Measurements from ENCODE around the gene FRG2C.
A peak's percentile ranks its signal among the peaks of the same experiment; 100 is the strongest.
"Not testable (repeated sequence)": the region's sequence is repeated elsewhere in the genome, so short reads cannot be mapped to it uniquely, and the experiment has no call there.

FRG2C gene

DNA sequence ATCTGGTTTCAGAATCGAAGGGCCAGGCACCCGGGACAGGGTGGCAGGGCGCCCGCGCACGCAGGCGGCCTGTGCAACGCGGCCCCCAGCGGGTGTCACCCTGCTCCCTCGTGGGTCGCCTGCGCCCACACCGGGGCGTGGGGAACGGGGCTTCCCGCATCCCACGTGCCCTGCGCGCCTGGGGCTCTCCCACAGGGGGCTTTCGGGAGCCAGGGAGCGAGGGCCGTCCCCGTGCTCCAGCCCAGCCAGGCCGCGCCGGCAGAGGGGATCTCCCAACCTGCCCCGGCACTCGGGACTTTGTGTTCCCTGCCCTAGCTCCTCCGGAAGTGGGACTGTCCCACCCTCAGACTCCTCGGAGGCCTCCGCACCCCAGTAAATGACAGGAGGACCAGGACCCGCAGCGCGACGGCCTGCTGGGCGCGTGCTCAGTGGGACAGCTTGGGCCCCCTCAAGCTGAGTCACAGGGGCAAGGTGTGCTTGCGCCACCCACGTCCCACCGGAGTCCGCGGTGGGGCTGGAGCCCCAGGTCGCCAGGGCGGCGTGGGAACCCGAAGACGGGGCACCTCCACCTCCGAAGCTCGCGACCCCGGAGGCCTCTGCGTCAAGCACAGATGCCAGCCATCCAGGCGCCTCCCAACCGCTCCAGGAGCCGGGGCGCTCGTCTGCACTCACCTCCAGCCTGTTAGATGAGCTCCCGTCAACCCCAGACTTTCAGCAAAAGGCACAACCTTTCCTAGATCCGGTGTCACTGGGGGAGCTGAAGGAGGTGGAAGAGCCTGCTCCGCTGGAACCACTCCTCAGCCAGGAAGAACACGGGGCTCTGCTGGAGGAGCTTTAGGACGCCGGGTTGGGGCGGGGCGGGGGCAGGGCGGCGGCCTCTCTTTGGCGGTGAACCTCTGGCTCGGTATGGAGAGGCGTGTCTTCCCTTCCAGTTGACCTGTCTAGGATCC lies 5.5 kb downstream of the FRG2C start:
- peaks cover 21% of the 10 kb centered on the region; the same call in 1 of the 2 replicates for H3K27me3 ChIP-seq (ENCODE audit: insufficient read depth, low read length)
- not testable (repeated sequence) for H3K36me3 ChIP-seq (ENCODE audit: insufficient read depth, low read length); H2AFZ ChIP-seq (ENCODE audit: low read length, unreplicated experiment); H3K4me1 ChIP-seq (ENCODE audit: control insufficient read depth, insufficient read depth, low read length, unreplicated experiment)
- peaks cover 10% of the 10 kb centered on the region for H3K79me2 ChIP-seq (ENCODE audit: control insufficient read depth, insufficient read depth, low read length, unreplicated experiment)
- peak overlapping the region; percentile 81 for H3K4me3 ChIP-seq (ENCODE audit: low read depth, low read length)
- H3K27ac ChIP-seq (ENCODE audit: low read depth, low read length), result peak overlapping the region; percentile 47; the same call in 1 of the 2 replicates

DNA sequence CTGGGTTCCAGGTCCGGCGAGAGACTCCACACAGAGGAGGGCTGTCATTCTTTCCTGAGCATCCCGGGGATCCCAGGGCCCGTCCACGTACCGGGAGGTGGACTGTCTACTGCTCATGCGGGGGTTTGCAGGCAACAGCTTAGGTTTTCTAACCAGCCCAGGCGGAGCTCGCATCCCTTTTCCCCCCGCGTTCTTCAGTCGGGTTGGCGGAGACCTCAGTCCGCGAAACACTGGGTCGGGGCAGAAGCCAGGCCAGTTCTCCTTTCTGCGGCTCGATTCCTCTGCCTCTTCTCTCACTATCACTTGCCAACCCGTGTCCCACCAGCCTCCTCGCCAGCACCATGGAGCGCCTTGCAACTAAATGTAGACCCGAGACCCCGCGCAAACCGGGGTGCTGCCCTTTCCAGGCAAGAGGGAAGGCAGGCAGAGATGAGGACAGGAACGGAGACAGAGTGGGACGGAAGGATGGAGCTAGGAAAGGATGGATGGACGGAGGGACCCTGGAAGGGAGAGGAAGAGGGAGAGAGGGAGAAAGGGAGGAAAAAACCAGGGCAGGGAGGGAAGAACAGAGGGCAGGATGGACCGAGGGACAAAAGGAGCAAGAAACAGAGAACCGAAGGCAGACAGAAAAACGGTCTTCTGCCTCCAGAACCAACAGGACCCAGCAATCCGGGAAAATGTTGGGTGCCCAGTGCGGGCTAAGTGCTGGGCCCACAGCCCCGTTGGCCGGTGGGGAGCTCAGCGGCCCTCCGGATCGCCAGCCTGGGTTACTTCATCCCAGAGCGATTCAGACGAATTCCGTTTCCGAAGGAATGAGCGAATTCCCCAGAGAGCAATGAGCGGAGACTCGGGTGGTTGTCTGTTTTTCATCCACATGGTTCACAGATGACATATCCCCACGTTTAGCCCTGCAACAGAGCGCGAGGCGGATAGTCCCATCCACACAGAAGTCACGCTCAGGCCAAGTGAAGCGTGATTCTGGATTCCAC lies 6.5 kb downstream of the FRG2C start:
- peak overlapping the region; percentile 48; the same call in 1 of the 2 replicates for H3K27ac ChIP-seq (ENCODE audit: low read depth, low read length)
- H3K36me3 ChIP-seq (ENCODE audit: insufficient read depth, low read length); H3K4me1 ChIP-seq (ENCODE audit: control insufficient read depth, insufficient read depth, low read length, unreplicated experiment): not testable (repeated sequence)
- H3K4me3 ChIP-seq (ENCODE audit: low read depth, low read length), result peak overlapping the region; percentile 81
- H3K27me3 ChIP-seq (ENCODE audit: insufficient read depth, low read length), result peaks cover 21% of the 10 kb centered on the region; the same call in 1 of the 2 replicates
- H2AFZ ChIP-seq (ENCODE audit: low read length, unreplicated experiment), result peak overlapping the region; percentile 38
- H3K79me2 ChIP-seq (ENCODE audit: control insufficient read depth, insufficient read depth, low read length, unreplicated experiment), result peaks cover 10% of the 10 kb centered on the region

DNA sequence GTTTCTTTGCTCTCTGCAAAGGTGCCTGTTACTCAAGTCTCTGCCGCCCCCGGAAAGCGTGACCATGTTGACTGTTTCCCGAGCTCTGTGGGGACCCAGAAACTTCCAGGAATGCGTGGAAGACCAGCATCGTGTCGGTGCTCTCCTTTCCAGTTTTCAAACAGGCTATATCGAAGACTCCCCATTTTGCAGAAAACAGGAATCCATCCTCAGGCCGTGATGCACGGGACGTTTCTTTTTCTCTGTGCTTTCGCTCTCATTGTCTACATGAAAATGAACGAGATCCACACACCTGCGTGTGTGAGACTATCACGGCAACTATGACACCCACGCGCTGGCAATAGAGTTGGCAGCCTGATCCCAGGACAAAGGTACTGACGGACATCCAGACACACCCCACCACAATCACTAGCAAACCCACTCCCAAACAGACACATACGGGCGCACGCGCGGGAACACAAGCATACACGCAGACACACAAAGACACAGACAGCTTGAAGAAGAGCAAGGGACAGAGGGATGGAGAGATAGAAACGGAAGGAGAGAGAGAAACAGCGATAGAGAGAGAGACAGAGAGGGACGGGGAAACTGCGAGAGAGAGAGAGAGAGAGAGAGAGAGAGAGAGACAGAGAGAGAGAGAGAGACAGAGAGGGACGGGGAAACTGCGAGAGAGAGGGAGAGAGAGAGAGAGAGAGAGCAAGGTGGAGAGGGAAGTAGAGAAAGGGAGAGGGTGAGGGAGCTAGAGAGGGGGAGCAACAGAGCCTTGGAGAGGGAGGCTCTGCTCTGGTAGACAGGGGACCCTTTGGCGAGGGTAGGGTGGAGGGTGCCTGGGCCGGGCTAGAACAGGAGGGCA lies 7.4 kb downstream of the FRG2C start:
- H3K27ac ChIP-seq (ENCODE audit: low read depth, low read length), result peak overlapping the region; percentile 90
- H2AFZ ChIP-seq (ENCODE audit: low read length, unreplicated experiment), result peak overlapping the region; percentile 38
- peak overlapping the region; percentile 81 for H3K4me3 ChIP-seq (ENCODE audit: low read depth, low read length)

DNA sequence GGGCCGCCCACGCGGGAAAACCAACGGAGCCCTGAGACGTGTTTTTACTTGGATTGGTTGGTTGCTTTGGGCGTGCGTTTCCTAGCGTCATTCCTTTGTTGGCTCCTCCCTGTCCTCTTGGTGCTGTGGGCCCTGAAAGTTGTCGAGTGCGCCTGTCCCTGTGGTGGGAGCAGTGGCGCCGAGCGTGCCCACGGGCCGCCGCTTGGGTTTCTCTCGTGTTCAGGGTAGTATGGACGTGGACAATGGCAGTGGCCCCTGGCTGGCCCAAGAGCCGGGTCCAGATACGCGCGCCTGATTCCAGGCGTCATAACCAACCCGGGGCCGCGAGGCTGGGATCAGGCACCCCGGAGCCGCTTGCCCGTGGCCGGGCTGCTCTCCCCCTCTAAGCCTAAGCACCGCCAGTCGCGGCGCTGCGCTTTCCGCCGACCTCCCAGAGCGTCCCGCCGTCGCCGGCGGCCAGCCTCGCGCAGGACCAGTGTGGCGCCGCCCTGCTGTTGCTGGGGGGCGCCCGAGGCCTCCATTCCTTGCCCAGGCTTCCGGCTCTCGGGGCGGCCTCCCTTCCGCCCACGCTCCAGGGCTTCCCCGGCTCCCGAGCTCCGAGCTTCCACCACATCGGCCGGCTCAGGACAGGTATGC lies 8.1 kb downstream of the FRG2C start:
- H3K79me2 ChIP-seq (ENCODE audit: control insufficient read depth, insufficient read depth, low read length, unreplicated experiment), result peaks cover 10% of the 10 kb centered on the region
- not testable (repeated sequence) for H3K36me3 ChIP-seq (ENCODE audit: insufficient read depth, low read length); H3K4me1 ChIP-seq (ENCODE audit: control insufficient read depth, insufficient read depth, low read length, unreplicated experiment)
- H3K27ac ChIP-seq (ENCODE audit: low read depth, low read length), result peak overlapping the region; percentile 90
- peaks cover 21% of the 10 kb centered on the region; the same call in 1 of the 2 replicates for H3K27me3 ChIP-seq (ENCODE audit: insufficient read depth, low read length)
- H2AFZ ChIP-seq (ENCODE audit: low read length, unreplicated experiment), result peak overlapping the region; percentile 68
- H3K4me3 ChIP-seq (ENCODE audit: low read depth, low read length), result peak overlapping the region; percentile 81

More for the DNA sequence above, 7.4 kb downstream of the FRG2C start:
- Histone ChIP-seq H3K27me3 (ENCODE audit: insufficient read depth, low read length) (peaks cover 21% of the 10 kb centered on the region; the same call in 1 of the 2 replicates), H3K79me2 (ENCODE audit: control insufficient read depth, insufficient read depth, low read length, unreplicated experiment) (peaks cover 10% of the 10 kb centered on the region)
- H3K36me3 ChIP-seq (ENCODE audit: insufficient read depth, low read length); H3K4me1 ChIP-seq (ENCODE audit: control insufficient read depth, insufficient read depth, low read length, unreplicated experiment): not testable (repeated sequence)

DNA sequence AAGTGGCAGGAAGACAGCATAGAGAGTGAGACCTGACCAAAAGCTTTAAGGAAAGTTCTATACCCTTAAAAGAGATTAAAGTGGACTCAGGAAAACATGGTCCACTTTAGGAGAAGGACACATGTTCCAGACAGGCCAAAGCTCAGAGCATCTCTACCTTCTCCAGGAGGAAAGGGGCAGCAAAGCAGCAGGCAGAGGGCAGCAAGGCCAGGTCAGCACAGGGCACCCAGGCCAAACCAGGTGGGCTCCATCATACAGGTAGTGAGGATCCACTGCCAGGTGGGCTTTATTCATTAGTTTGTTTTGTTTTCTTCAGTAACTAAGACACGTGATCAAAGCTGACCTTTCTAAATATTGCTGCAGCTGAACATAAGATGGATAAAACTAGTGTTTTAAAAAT lies 19.8 kb downstream of the FRG2C start:
- not testable (repeated sequence) for H3K4me3 ChIP-seq (ENCODE audit: low read depth, low read length); H3K27me3 ChIP-seq (ENCODE audit: insufficient read depth, low read length); H3K27ac ChIP-seq (ENCODE audit: low read depth, low read length); H3K79me2 ChIP-seq (ENCODE audit: control insufficient read depth, insufficient read depth, low read length, unreplicated experiment); H3K36me3 ChIP-seq (ENCODE audit: insufficient read depth, low read length); H2AFZ ChIP-seq (ENCODE audit: low read length, unreplicated experiment); H3K4me1 ChIP-seq (ENCODE audit: control insufficient read depth, insufficient read depth, low read length, unreplicated experiment)

DNA sequence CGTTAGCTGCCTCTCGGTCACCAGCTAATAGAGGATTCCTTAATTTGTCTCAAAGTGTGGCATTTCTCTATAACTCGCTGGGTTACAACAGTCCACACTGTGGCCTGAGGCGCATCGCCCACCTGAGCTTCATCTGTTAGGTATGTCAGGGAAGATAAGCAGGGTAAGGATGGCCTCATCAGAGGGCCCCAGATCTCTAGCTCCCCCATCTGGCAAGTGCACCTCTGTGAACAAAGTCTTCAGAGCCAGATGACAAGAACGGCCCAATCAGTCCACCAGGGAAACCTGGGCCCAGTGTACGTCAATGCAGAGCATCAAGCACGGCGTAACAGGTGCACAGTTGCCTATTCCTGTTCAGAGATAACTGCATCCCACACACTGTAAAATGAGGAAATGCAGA lies 23.2 kb downstream of the FRG2C start:
- Histone ChIP-seq H3K79me2 (ENCODE audit: control insufficient read depth, insufficient read depth, low read length, unreplicated experiment) (no peaks in the 10 kb centered on the region), H3K27ac (ENCODE audit: low read depth, low read length) (no peak overlapping the region), H3K27me3 (ENCODE audit: insufficient read depth, low read length) (no peaks in the 10 kb centered on the region), H2AFZ (ENCODE audit: low read length, unreplicated experiment) (no peak overlapping the region), H3K4me3 (ENCODE audit: low read depth, low read length) (no peak overlapping the region), H3K36me3 (ENCODE audit: insufficient read depth, low read length) (no peaks in the 10 kb centered on the region), H3K4me1 (ENCODE audit: control insufficient read depth, insufficient read depth, low read length, unreplicated experiment) (no peaks in the 10 kb centered on the region)

DNA sequence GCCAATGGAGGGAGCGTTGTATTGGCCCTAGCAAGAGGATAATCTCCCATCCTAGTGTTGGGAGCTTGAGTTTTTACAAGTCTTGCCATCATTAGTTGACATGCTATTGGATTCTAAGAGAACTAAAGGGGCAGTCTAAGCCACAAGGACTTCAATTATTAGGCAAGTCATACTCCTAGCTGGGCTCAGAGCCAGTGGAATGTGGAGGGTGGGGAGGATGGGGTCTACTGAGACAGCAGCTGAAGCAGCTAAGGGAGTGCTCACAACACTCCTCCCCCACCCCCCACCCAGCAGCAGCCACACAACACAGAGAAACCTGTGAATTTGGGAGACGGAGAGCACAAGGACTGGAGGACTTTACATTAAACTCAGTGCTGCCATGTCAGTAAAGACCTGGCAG lies 27.9 kb downstream of the FRG2C start:
- Histone ChIP-seq H3K36me3 (ENCODE audit: insufficient read depth, low read length) (no peaks in the 10 kb centered on the region), H3K4me1 (ENCODE audit: control insufficient read depth, insufficient read depth, low read length, unreplicated experiment) (no peaks in the 10 kb centered on the region), H2AFZ (ENCODE audit: low read length, unreplicated experiment) (no peak overlapping the region), H3K27me3 (ENCODE audit: insufficient read depth, low read length) (no peaks in the 10 kb centered on the region), H3K79me2 (ENCODE audit: control insufficient read depth, insufficient read depth, low read length, unreplicated experiment) (no peaks in the 10 kb centered on the region), H3K4me3 (ENCODE audit: low read depth, low read length) (no peak overlapping the region), H3K27ac (ENCODE audit: low read depth, low read length) (no peak overlapping the region)
